COLO668 (cell line): Measurements from ENCODE around the gene P4HB.

Experiments used
- DNase-seq: peaks from one replicate; lab custom pipeline; 2025; ENCODE audit not compliant: unreplicated experiment; lab: John Stamatoyannopoulos, UW

Gene P4HB

DNA sequence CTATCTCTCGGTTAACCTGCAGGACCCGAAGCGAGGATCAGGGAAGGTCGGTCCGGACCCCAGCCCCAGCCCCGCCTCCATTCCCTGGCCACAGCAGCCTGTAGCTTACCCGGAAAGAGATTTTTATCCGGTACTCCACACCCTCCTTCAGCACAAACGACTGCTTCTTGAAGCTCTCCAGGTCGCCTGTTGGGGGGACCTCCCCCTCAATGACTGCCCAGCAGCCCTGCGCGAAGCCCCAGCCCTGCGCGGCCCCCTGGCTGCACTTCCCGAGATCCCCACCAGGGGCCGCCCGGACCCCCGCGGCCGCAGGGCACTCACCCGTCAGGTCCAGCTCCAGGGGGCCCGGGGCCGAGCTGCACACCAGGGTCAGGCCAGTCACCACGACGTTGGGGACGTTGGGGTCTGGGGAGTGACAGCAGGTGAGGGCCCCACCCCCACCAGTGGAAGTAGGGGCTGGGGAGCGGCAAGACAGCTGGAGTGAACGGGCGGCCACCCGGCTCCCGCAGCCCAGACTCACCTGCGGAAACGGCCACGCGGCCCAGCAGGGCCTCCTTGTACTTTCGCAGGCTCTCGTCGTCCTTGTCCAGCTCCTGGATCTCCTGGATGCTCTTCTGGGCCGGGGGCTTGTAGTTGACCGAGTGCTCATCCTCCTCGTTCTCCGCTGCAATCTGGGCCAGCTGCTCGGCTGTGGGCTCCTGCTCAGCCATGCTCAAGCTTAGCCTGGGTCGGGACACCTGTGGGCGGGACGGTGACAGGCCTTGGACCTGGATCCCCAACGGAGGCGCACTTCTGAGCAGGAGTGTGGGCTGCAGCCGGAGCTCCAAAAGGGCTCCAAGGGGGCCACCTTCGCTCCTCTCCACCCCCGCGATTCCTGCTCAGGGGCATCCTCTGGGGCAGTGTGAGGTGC lies 9.1 kb upstream of the P4HB start:
- peak; percentile 57 for DNase-seq

DNA sequence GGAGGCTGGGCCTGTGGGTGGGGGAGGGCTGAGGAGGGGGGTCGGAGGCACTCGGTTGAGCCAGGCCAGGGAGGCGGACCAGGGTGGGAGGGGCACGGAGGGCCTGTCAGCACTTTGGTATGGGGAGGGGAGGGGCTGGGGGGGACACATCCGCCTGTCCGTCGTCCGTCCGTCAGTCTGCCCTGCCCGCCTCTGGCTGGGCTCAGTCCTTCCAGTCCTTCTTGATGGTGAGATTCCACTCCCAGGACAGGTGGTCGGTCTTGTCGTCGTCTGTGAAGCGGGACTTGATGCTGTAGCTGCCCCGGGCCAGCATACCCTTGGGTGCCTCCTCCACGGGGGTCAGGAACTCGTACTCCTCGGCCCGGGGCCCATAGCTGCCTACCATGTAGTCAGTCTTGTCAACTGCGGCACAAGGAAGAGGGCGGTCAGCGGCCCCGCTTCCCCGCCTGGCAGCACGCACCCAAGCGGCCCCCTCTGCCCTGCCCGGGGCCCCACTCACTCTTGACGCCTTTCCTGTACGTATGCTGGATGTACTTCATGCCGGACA lies 8.4 kb upstream of the P4HB start:
- peak; percentile 18 for DNase-seq

DNA sequence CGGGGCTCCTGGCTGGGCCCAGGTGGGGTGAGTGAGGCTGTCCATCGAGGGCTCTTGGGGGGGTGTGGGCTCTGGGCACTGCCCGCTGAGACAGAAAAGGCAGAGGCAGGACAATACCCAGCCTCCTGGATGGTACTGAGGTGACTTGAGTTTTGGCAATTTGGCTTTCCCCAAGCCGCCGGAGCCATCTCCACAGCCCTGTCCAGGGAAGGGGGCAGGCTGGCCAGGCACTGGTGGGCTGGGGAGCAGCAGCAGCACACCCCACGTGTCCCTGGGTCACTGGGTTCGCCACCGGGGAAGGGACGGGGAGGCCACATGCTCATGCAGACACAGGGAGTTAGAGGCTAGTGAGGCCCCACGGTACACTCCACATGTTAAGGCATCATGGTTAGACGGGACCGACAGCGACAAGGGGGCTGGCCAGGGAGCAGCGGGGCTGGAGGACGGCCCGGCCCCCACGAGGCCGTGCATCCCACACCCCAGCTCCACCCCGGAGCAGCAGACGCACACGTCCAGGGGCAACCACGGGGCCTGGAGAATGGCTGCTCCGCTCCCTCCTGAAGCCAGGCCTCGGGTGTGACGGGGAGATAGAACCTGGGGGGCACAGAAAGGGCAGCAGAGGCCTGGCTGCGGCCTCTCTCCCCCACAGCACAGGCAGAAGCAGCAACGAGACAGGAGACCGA lies 7.8 kb upstream of the P4HB start:
- DNase-seq: no peak

DNA sequence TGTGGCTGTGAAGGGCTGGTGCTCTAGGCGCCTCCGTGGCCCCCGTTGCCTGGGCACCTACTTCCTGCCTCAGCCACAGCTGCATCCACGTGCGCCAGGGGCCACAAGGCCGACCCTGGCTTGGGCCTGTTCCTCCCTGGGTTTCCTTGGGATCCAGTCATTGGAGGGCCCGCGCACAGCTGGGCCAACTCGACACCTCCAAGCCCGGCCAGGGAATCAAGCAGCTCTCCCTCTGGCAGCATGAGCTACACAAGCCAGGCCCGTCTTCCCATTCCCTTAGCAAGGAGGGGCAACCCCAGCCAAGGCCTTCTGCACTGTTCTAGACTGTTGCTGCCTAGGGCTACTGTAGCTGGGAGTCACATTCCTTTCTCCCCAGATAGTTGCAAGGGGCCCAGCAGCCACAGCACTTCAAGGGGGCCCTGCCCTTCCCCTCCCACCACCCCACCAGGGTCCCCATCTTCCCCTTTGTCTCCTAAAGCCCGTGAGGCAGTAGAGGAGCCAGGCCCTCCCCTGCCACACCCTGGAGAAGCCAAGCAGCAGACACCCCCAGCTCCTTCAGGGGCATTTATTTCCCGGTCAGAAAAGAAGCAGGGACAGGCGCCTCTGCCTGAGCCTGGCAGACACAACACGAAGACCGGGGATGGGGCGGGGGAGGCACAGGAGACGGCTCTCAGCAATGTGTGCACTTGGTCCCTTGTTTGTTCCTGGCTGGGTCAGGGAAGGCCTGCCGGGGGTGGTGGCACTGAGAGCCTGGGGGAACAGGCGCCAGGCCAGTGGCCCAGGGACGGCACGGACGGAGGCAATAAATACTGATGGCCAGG lies 7.0 kb upstream of the P4HB start:
- DNase-seq: peak; percentile 55

DNA sequence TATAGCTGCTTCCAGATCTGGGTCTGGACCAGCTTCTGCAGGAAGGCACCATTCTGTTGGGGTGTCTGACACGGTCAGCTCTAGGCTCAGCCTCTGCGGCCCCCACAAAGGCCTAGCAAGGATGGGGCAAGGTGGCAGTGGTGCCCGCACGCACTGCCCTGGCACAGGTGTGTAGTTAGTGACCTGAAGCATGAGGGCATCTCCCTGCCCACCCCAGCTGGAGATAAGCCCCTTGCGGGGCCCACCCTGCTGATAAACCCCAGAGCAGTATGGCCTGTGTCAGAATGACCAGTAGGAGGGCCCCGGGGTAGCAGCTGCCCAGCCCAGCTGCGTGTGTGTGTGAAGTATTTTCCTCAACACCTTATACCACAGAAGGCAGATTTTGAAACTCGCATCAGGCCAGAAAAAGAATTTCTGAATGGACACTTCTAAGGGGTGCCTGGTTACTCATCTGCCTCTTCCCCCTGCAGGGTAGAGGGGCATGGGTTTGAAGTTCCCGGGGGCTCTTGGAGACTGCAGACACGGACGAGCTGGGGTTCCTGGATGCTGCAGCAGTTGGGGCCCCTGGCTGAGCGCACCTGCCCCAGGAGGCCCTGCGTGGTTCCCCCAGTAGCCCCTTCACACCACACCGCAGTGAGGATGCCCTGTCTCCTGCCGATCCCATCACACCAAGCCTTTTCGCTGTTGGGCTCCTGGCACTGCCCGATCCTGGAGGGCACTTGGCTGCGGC lies 6.3 kb upstream of the P4HB start:
- DNase-seq: peak; percentile 13

DNA sequence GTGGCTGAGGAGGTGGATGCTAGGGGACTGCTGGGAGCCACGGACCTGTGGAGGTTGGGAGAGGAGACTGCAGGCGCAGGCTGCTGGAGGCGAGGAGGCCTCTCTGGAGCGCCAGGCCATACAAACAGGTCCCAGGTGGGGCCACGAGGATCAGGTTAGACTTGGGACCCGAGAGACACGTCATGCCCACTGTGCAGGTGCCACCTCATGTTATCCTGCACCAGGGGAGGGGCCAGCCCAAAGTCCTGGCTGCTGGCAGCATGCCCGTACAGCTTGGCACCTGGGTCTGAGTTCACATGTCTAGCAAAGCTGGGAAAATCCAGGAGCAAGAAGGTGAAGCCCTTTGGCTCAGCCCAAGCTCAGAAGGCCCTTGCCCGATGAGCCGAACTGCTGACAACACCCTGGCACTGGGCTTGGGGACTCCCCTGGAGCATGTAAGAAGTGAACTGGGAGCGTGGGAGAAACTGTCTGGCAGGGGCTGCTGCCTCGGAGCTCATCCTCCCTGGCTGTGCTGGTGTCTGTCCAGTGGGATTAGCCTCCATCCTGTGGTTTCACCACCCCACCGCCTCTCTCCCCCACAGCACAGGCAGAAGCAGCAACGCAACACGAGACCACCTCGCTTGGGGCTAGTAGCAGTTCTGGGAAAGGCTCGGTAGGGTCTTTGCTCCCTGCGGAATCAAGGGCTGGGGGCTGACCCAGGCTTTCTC lies 5.6 kb upstream of the P4HB start:
- DNase-seq: peak; percentile 92

DNA sequence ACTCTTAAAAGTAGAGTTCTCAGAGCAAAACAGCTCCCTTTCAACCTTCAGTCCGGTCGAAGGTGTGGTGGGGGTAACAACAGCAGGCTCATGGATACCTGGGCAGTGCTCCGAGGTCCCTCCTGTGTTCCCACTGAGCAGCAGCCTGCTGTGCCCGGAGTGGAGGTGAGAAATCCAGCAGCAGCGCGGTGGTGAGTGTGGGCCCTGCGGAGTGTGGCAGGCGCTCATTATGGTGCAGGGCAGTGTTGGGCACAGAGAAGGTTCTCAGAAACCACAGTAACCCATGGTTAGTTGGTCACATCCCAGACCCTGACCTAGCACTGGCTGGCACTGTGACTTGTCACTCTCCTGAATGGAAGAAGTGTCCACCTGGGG lies 5.0 kb upstream of the P4HB start:
- no peak for DNase-seq

DNA sequence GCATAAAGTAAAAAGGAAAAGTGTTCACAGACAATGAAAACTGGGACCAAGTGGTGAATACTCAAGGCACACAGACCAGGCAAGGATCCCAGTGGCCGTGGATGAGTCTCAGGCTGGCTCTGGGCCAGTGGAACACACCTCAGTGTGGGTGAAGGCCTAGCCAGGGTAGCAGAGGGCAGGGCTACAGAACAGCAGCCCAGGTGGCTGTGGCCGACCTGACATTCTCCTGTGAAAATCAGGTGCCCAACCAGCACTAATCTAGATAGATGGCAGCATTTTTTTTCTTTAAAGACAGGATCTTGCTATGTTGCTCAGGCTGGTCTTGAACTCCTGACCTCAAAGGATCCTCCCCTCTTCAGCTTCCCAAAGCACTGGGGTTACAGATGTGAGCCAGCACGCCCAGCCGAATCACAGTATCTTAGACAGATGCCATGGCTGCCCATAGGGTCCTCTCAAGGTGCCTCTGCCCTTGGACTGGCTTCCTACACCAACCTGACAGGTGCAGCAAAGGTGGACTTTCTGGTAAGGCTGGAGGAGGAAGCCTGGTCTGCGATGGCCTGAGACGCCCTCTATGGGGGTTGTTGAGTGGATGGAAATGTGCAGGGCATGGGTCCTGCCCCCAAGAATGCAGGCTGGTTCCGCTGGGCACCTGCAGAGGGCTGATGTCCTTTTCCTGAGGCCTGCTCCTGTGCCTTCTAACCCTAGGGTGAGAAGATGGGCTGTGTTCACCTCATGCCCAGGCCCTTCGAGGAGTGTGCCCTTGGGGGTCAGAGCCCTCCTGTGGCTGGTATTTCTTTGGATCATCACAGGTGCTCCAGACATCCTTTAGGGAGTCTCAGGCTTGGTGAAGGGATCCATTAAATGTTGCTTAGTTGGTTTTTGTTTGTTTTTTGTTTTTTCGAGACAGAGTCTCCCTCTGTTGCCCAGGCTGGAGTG lies 3.8 kb upstream of the P4HB start:
- peak; percentile 6 for DNase-seq

DNA sequence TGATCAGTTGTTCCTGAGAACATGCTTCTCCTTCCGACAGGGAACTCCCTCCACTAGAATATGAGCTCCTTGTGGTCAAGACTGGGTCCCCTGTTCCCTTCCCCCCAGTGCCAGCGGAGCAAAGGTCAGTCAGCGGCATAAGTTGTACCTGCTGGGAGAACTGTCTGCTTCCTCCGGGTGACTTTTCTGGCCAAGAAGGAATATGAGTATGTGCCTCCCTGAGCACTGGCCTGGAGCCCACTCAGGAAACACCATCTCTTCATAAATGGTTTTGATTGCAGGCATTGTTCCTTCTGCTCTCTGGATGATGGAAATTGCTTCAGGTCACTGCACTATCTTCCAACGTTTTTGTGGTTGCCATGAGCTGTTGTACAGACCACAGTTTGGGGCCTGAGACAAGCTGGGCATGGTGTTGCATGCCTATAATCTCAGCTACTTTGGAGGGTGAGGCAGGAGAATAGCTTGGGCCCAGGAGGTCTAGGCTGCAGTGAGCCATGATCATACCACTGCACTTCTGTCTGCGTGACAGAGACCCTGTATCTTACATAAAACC lies 2.9 kb upstream of the P4HB start:
- DNase-seq: no peak

DNA sequence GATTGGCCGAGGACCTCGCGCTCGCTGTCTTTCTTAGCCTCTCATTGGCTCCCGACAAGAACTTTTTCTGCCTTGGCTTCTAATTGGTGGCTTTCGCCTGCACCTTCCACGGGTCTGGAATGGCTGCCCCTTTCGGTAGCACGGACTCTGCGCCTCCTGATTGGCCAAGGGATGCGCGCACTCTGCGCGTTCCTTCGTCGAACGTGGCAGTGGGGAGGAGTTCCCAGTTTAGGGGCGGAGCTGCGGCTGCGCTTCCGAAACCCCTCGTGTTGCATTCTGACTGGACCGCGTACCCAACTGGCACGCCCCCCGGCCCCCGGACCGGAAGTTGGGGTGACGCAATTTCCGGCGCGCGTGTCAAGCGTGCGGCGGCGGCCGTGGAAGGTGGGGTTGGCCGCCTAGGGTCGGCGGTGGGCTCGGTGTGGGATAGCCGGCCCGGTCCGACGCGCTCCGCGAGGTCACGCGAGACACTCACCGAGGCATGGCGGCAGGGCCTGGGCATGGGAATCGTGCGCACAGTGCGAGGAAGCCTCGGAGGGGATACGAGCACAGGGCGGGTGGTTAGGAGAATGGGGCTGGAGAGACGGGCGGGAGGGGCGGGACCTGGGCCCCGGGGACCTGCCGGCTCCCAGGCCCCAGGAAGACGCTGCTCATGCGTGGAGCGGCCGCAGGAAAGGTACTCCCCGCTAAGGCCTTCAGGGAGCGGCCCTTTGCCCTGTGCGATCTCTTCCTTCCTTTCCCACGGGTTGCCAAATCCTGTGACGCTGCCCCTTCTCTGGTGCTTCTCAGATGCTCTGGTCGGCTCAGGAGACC lies 627 bp upstream of the P4HB start:
- DNase-seq: peak; percentile 99

DNA sequence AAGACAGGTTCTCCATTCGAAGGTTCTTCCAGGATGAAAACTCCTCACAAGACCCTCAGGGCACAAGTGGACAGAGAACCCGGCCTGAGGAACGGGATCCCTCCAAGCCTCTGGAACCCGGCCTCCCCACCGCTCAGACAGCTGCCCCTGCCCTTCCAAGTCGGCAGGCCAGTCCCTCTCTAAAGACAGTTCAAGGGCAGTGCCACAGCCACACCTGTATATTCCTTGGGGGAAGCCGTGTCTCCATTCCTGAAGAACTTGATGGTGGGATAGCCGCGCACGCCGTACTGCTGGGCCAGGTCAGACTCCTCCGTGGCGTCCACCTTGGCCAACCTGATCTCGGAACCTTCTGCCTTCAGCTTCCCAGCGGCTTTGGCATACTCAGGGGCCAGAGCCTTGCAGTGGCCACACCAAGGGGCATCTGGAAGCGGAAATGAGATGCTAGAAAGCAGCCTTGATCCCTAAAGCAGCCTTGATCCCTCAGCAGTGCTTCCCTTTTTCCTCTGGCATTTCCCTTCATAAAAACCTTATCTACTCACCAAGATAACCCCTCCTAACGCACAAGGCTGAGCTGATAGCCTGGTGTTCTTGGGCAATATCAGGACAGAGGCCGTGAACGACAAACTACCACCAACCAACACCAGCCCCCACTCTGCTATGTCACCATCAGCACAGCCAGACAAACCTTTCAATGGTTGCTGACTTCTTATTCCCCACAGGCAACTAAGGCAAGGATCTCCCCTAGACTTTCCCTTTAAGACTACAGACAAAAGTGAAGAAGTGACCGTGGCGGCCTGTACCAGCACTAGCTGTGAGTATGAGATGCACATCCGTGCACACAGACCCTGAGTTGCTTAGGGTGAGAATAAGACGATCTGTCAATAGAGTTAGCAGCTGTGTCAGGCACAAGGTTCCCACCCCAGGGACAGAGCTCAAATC lies 1.1 kb downstream of the P4HB start:
- peak; percentile 12 for DNase-seq

DNA sequence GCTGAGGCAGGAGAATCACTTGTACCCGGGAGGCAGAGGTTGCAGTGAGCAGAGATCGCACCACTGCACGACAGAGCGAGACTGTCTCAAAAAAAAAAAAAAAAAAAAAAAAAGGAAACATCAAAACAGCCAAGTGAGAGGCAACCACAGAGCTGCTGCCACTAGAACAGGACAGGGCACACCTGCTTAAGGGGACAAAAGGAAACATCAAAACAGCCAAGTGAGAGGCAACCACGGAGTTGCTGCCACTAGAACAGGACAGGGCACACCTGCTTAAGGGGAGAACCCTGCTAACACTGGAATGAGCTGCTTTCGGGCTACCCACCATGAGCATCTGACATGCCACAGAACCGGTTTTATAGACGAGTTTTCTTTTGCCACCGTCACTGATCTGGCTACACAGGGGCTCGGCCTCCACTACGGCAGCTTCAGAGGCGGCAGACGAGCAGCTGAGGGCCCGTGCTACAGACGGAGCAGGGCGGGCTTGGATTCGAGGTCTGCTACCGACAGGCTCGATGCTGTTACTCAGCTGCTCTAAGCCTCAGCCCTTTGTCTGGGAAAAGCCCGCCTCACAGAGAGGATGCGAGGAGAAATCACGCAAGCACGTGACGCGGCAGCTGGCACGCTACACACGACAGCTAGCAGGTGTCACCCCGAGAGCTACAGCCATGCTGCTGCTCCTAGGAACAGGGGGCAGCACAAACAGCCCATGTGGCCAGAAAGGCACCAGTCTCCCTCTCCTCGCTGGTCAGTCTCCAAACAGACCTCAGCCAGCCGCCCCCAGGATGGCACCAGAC lies 2.0 kb downstream of the P4HB start:
- peak; percentile 72 for DNase-seq

DNA sequence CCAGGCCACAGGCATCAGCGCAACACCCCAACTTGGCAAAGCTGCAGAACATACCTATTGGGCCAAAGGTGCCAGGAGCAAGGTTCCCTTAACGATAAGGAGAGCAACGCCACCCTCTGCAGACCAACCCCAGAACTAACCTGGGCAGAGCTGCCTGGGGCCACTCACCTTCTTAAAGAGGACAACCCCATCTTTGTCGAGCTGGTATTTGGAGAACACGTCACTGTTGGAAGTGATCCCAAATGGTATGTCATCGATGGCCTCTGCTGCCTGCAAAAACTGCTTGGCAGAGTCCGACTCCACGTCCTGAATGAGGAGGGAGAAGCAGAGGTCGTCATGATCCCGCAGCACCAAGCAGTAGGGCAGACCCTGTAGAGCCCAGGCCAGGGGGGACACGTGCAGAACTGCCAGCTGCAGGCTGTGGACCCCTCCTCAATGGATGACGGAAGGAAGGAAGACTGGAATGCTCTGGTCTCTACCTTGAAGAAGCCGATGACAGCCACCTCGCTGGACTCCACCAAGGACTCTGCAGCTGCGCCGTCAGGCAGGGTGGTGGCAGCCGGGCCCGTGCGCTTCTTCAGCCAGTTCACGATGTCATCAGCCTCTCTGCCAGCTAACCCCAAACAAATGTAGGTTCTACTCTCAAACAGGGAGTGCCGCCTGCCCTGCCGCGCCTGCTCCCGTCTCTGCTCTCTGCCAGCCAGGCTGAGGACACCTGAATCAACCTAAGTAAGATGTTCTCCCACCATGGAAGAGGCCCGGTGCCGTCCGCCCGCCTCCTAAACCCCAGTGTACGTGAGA lies 5.2 kb downstream of the P4HB start:
- DNase-seq: peak; percentile 8

DNA sequence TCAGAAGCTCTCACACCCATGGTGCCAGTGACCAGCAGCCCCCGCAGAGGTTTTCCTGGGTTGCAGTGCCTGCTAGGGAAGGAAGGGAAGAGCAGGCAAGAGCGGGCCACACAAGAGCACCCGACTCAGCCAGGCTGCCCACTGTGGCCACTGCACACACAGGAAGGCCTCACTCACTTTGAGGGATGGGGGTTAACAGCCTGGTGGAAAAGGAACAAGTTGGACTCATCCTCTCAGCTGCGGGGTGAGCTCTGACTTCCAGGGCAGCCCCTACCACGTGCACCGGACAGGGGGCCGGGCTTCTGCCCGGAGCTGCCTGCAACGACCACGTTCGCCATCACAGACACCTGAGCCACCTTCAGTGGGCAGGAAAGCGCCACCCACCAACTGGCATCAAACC lies 8.1 kb downstream of the P4HB start:
- DNase-seq: no peak

DNA sequence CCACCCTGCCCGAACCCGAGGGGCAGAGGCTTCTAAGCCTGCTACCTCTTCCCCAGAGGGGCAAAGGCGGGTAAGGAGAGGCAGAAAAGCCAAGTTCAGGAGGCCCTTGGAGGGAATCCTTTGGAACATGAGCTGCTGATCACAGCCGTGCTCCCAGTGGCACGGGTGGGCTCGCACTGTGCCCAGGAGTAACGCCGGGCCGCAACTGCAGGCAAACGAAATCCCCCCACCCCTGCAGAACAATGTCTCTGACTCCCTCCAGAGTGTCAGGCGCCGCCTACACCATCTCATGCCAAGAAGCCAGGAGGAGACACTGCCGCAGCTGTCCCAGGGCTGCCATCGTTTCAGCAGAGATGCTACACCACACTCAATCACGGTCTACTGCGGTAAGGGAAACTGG lies 8.9 kb downstream of the P4HB start:
- no peak for DNase-seq
